HEK293 (cell line): ENCODE results near the gene MED16.

Experiments used
- CTCF ChIA-PET: fragments of 350-600 bp; formaldehyde crosslinking; extraction: SDS; loops from one replicate; lab custom pipeline; 2021; ENCODE audit warnings: antibody characterized with exemption; lab: Yijun Ruan, JAX
- POLR2A ChIA-PET: fragments of 300-600 bp; formaldehyde crosslinking; extraction: SDS; loops from one replicate; lab custom pipeline; 2020; ENCODE audit warnings: antibody characterized with exemption, inconsistent platforms; lab: Yijun Ruan, JAX
- H3K27ac ChIP-seq: fragments of 200-500 bp; sonication (Bioruptor generic); 2 replicates; pipeline ENCODE4 v1.5.1; 2014; ENCODE audit warnings: low read depth, low read length, control low read depth, inconsistent platforms; ENCODE audit errors: extremely low read depth
- H3K36me3 ChIP-seq, 2 experiments: fragments of 200-500 bp in 1 of 2; sonication (Bioruptor generic) in 1 of 2; 1 replicate in 1 of 2; 2 replicates in 1 of 2; pipeline ENCODE4 v1.5.1; 2014 to 2017; ENCODE audit warnings: inconsistent platforms in 2 of 2, low read length in 2 of 2; ENCODE audit not compliant: control insufficient read depth in 2 of 2, insufficient read depth in 1 of 2
- H3K4me1 ChIP-seq: fragments of 200-500 bp; sonication (Bioruptor generic); 2 replicates; pipeline ENCODE4 v1.5.1; 2014; ENCODE audit warnings: mild to moderate bottlenecking, low read length, inconsistent platforms; ENCODE audit not compliant: control insufficient read depth, insufficient read depth
- H3K4me3 ChIP-seq: 2 replicates; pipeline ENCODE4 v1.5.1; 2011; ENCODE audit warnings: low read depth, mild to moderate bottlenecking, control low read depth, low read length, moderate library complexity
- H3K9me3 ChIP-seq: fragments of 200-500 bp; sonication (Bioruptor generic); 2 replicates; pipeline ENCODE4 v1.5.1; 2014; ENCODE audit warnings: low read depth, low read length, inconsistent platforms; ENCODE audit not compliant: control insufficient read depth, insufficient read depth
- HOXD13 ChIP-seq: sonication (generic); formaldehyde crosslinking; IDR thresholded peaks from 2 replicates; pipeline ENCODE4 v1.8.0; 2022; ENCODE audit warnings: missing genetic modification reagents, borderline replicate concordance
- KLF9 ChIP-seq: fragments of 450-650 bp; formaldehyde crosslinking; IDR thresholded peaks from 2 replicates; pipeline ENCODE4 v1.5.1; 2016; ENCODE audit warnings: missing biosample characterization, missing genetic modification characterization, low read depth
- OSR2 ChIP-seq: fragments of 450-650 bp; formaldehyde crosslinking; IDR thresholded peaks from 2 replicates; pipeline ENCODE4 v1.5.1; 2016; ENCODE audit warnings: missing biosample characterization, missing genetic modification characterization
- PATZ1 ChIP-seq: fragments of 450-650 bp; formaldehyde crosslinking; IDR thresholded peaks from 2 replicates; pipeline ENCODE4 v1.5.1; 2016; ENCODE audit warnings: missing biosample characterization, missing genetic modification characterization
- ZBTB1 ChIP-seq: fragments of 450-650 bp; formaldehyde crosslinking; IDR thresholded peaks from 2 replicates; pipeline ENCODE4 v1.5.1; 2016; ENCODE audit warnings: missing biosample characterization, missing genetic modification characterization
- ZBTB21 ChIP-seq: fragments of 450-650 bp; formaldehyde crosslinking; IDR thresholded peaks from 2 replicates; pipeline ENCODE4 v1.5.1; 2017; ENCODE audit warnings: missing biosample characterization, missing genetic modification characterization
- ZBTB44 ChIP-seq: fragments of 450-650 bp; IDR thresholded peaks from 2 replicates; pipeline ENCODE4 v1.5.1; 2018; ENCODE audit warnings: missing biosample characterization, mild to moderate bottlenecking, missing genetic modification characterization
- ZBTB7A ChIP-seq: fragments of 450-650 bp; formaldehyde crosslinking; IDR thresholded peaks from 2 replicates; pipeline ENCODE4 v1.5.1; 2016; ENCODE audit warnings: low read depth, missing biosample characterization, missing genetic modification characterization
- ZFP41 ChIP-seq: fragments of 450-650 bp; formaldehyde crosslinking; IDR thresholded peaks from 2 replicates; pipeline ENCODE4 v1.5.1; 2016; ENCODE audit warnings: missing biosample characterization, missing genetic modification characterization, borderline replicate concordance
- ZNF146 ChIP-seq: fragments of 450-650 bp; formaldehyde crosslinking; IDR thresholded peaks from 2 replicates; pipeline ENCODE4 v1.5.1; 2016; ENCODE audit warnings: missing biosample characterization, missing genetic modification characterization
- ZNF223 ChIP-seq: fragments of 450-650 bp; formaldehyde crosslinking; IDR thresholded peaks from 2 replicates; pipeline ENCODE4 v1.5.1; 2016; ENCODE audit warnings: missing biosample characterization, missing genetic modification characterization
- ZNF266 ChIP-seq: fragments of 450-650 bp; formaldehyde crosslinking; IDR thresholded peaks from 2 replicates; pipeline ENCODE4 v1.5.1; 2016; ENCODE audit warnings: missing biosample characterization, missing genetic modification characterization, low read depth
- ZNF274 ChIP-seq, 2 experiments: fragments of 200-500 bp in 1 of 2; fragments of 450-650 bp in 1 of 2; sonication (Bioruptor generic) in 1 of 2; formaldehyde crosslinking in 1 of 2; IDR thresholded peaks; 2 replicates each; pipeline versions ENCODE4 v1.5.1 to v1.6.1; 2014 to 2016; ENCODE audit warnings: borderline replicate concordance in 1 of 2, inconsistent platforms in 1 of 2, low read length in 1 of 2, missing biosample characterization in 1 of 2, missing genetic modification characterization in 1 of 2
- ZNF354C ChIP-seq: fragments of 450-650 bp; formaldehyde crosslinking; IDR thresholded peaks from 2 replicates; pipeline ENCODE4 v1.5.1; 2016; ENCODE audit warnings: missing biosample characterization, missing genetic modification characterization, low read depth, borderline replicate concordance
- ZNF404 ChIP-seq: fragments of 450-650 bp; formaldehyde crosslinking; IDR thresholded peaks from 2 replicates; pipeline ENCODE4 v1.5.1; 2017; ENCODE audit warnings: missing biosample characterization, missing genetic modification characterization
- ZNF416 ChIP-seq: fragments of 450-650 bp; formaldehyde crosslinking; IDR thresholded peaks from 2 replicates; pipeline ENCODE4 v1.5.1; 2016; ENCODE audit warnings: missing biosample characterization, missing genetic modification characterization
- ZNF585B ChIP-seq: fragments of 450-650 bp; formaldehyde crosslinking; IDR thresholded peaks from 2 replicates; pipeline ENCODE4 v1.5.1; 2016; ENCODE audit warnings: missing biosample characterization, missing genetic modification characterization
- ZNF621 ChIP-seq: fragments of 450-650 bp; formaldehyde crosslinking; IDR thresholded peaks from 2 replicates; pipeline ENCODE4 v1.5.1; 2017; ENCODE audit warnings: missing biosample characterization, missing genetic modification characterization
- ZNF639 ChIP-seq: fragments of 450-650 bp; formaldehyde crosslinking; IDR thresholded peaks from 2 replicates; pipeline ENCODE4 v1.5.1; 2016; ENCODE audit warnings: missing biosample characterization, missing genetic modification characterization
- ZNF701 ChIP-seq: fragments of 450-650 bp; formaldehyde crosslinking; IDR thresholded peaks from 2 replicates; pipeline ENCODE4 v1.5.1; 2016; ENCODE audit warnings: missing biosample characterization, missing genetic modification characterization
- ZNF747 ChIP-seq: fragments of 450-650 bp; formaldehyde crosslinking; IDR thresholded peaks from 2 replicates; pipeline ENCODE4 v1.5.1; 2016; ENCODE audit warnings: missing biosample characterization, missing genetic modification characterization
- ZNF76 ChIP-seq: fragments of 450-650 bp; formaldehyde crosslinking; IDR thresholded peaks from 2 replicates; pipeline ENCODE4; 2016; ENCODE audit warnings: low read depth, missing biosample characterization, missing genetic modification characterization, borderline replicate concordance
- ZNF791 ChIP-seq: fragments of 450-650 bp; formaldehyde crosslinking; IDR thresholded peaks from 2 replicates; pipeline ENCODE4 v1.5.1; 2016; ENCODE audit warnings: missing biosample characterization, missing genetic modification characterization
- ZXDB ChIP-seq: fragments of 450-650 bp; formaldehyde crosslinking; IDR thresholded peaks from 2 replicates; pipeline ENCODE4 v1.5.1; 2016; ENCODE audit warnings: missing biosample characterization, missing genetic modification characterization
- TF ChIP-seq, protein P1 (sequence below): fragments of 450-650 bp; formaldehyde crosslinking; IDR thresholded peaks from 2 replicates; pipeline ENCODE4 v1.5.1; 2016; ENCODE audit warnings: missing biosample characterization, missing genetic modification characterization, borderline replicate concordance
- TF ChIP-seq, protein P2 (sequence below): fragments of 450-650 bp; formaldehyde crosslinking; IDR thresholded peaks from 2 replicates; pipeline ENCODE4 v1.5.1; 2016; ENCODE audit warnings: missing biosample characterization, missing genetic modification characterization
- TF ChIP-seq, protein P3 (sequence below): fragments of 450-650 bp; formaldehyde crosslinking; IDR thresholded peaks from 2 replicates; pipeline ENCODE4 v1.5.1; 2017; ENCODE audit warnings: missing biosample characterization, missing genetic modification characterization

Gene MED16

DNA sequence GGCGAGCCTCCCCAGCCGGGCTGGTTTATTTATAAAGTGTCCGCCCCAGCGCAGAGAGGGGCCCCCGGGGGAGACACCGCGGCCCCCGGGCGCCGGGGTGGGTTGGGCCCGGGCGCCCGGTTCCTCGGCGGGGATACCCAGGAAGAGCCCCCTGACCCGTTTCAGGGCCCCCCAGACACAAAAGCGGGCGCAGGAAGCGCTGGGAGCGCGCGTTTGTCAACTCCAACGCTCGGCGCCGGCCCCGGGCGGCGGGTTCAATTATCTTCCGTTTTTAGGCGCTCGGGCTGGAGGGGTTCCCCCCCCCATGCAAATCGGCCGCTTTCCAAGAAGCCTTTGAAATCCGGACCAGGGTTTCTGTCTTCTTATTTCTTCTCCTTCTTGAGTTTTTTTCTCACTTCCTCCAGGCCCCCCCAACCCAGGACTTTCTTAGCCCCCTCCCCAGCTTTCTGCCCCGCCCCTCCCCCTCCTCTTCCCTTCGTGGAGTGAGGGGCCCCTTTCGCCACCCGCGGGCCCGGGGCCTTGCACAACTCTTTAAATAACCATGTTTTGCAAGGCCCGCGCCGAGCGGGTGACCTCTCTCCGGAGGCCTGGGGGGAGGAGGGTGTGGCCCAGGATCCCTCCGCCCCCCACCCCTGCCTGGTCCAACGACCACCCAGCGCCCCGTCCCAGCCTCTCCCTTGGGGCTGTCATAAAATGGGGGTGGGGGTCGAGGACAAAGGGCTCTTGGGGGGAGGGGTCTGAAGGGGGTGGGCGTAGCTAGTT, 33.8 kb upstream of the MED16 start:
- ChIA-PET POLR2A (no interaction called here), CTCF (no interaction called here)
- peaks cover 0 to 21% of the 10 kb centered on the region in 2 experiments; a peak in 2 of 3 replicates for H3K36me3 ChIP-seq
- peak overlapping the region; percentile 83 for H3K4me3 ChIP-seq
- H3K27ac ChIP-seq: peak overlapping the region; percentile 82; the same call in 1 of the 2 replicates
- H3K9me3 ChIP-seq: no peaks in the 10 kb centered on the region
- no peaks in the 10 kb centered on the region; the same call in 1 of the 2 replicates for H3K4me1 ChIP-seq
- TF ChIP-seq ZFP41 (no peak), ZNF76 (tag by site-specific recombination) (no peak), ZBTB7A (no peak), ZNF223 (tag by site-specific recombination) (no peak), ZBTB1 (tag by site-specific recombination) (no peak), KLF9 (peak; percentile 33; the same call in 1 of the 2 replicates), ZNF266 (tag by site-specific recombination) (no peak), PATZ1 (tag by site-specific recombination) (peak; percentile 68; the same call in 1 of the 2 replicates), ZNF354C (tag by site-specific recombination) (no peak), ZNF639 (tag by site-specific recombination) (no peak), ZNF416 (tag by site-specific recombination) (no peak), ZNF747 (no peak), ZNF404 (tag by site-specific recombination) (no peak), ZBTB21 (tag by site-specific recombination) (no peak), OSR2 (tag by site-specific recombination) (no peak), ZNF621 (tag by site-specific recombination) (no peak), ZBTB44 (tag by site-specific recombination) (no peak), ZNF146 (tag by site-specific recombination) (no peak), ZNF585B (tag by site-specific recombination) (no peak), ZNF701 (tag by site-specific recombination) (no peak), ZNF274 (IDR thresholded peaks at IDR 0.05; ENCODE audit: low read length) (no peak), ZNF274 (tag by site-specific recombination; IDR thresholded peaks at IDR 0.05; ENCODE audit: borderline replicate concordance) (no peak), ZXDB (tag by site-specific recombination) (no peak), ZNF791 (no peak), HOXD13 (CRISPR knock-in tag) (no peak)
- TF ChIP-seq, protein P1, sequence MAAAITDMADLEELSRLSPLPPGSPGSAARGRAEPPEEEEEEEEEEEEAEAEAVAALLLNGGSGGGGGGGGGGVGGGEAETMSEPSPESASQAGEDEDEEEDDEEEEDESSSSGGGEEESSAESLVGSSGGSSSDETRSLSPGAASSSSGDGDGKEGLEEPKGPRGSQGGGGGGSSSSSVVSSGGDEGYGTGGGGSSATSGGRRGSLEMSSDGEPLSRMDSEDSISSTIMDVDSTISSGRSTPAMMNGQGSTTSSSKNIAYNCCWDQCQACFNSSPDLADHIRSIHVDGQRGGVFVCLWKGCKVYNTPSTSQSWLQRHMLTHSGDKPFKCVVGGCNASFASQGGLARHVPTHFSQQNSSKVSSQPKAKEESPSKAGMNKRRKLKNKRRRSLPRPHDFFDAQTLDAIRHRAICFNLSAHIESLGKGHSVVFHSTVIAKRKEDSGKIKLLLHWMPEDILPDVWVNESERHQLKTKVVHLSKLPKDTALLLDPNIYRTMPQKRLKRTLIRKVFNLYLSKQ (tag by site-specific recombination): no peak
- TF ChIP-seq, protein P2, sequence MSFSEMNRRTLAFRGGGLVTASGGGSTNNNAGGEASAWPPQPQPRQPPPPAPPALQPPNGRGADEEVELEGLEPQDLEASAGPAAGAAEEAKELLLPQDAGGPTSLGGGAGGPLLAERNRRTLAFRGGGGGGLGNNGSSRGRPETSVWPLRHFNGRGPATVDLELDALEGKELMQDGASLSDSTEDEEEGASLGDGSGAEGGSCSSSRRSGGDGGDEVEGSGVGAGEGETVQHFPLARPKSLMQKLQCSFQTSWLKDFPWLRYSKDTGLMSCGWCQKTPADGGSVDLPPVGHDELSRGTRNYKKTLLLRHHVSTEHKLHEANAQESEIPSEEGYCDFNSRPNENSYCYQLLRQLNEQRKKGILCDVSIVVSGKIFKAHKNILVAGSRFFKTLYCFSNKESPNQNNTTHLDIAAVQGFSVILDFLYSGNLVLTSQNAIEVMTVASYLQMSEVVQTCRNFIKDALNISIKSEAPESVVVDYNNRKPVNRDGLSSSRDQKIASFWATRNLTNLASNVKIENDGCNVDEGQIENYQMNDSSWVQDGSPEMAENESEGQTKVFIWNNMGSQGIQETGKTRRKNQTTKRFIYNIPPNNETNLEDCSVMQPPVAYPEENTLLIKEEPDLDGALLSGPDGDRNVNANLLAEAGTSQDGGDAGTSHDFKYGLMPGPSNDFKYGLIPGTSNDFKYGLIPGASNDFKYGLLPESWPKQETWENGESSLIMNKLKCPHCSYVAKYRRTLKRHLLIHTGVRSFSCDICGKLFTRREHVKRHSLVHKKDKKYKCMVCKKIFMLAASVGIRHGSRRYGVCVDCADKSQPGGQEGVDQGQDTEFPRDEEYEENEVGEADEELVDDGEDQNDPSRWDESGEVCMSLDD: no peak
- TF ChIP-seq, protein P3, sequence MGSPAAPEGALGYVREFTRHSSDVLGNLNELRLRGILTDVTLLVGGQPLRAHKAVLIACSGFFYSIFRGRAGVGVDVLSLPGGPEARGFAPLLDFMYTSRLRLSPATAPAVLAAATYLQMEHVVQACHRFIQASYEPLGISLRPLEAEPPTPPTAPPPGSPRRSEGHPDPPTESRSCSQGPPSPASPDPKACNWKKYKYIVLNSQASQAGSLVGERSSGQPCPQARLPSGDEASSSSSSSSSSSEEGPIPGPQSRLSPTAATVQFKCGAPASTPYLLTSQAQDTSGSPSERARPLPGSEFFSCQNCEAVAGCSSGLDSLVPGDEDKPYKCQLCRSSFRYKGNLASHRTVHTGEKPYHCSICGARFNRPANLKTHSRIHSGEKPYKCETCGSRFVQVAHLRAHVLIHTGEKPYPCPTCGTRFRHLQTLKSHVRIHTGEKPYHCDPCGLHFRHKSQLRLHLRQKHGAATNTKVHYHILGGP (tag by site-specific recombination): no peak
